HG02588 (cell line): ENCODE results near the gene MLST8.

Experiments used
- ATAC-seq: cut with Tn5 transposase; IDR thresholded peaks from one replicate; pipeline ENCODE4 v1.9.1; 2021; ENCODE audit warnings: mild to moderate bottlenecking, moderate library complexity; ENCODE audit not compliant: unreplicated experiment

Gene MLST8

GRCh38 chr16:2205104-2205966 lies at the start of gene MLST8:
Gene MLST8, plus strand, starts transcription at chr16:2205454. Its CDS starts 632 bp downstream, at chr16:2206086.
- ATAC-seq: peak; percentile 63

DNA sequence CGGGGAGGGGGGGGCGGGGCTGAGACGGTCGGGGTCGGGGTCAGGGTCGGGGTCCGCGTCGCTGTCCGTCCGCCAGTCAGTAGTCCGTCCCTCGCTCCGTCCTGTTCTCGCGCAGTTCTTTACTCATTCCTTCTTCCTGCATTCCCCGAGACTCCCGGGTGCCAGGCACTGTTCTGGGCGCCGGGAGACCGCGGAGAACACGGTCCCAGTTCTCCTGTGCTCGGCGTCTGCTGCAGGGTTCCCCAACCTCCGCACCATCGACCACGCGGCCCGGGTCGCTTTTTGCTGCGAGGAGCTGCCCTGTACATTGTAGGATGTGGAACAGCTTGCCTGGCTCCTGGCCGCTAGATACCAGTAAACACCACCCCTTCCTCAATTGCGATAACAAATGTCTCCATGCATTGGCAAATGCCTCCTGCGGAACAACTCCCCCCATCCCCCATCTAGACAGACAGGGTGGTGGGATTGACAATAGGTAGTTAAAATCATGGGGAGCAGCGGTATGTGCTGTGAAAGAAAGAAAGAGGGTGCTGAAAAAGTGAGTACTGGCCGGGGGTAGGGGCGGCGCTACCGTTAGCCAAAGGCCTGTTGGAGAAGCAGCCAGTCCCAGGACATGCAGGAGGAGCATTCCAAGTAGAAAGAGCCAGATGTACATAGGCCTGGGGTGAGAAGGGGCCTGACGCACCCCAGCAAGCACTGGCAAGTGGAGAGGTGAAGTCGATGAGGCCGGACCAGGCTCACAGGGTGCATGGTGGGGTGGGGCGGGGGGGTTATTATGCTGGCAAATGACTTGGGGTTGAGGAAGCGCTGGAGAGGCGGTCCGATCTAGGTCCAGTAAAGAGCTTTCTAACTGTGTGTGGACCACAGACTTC lies 49.0 kb upstream of the MLST8 start:
- ATAC-seq: no peak

- no peak for ATAC-seq
Observed at GRCh38 chr16:2156849-2157224, 48.4 kb upstream of the MLST8 start.

DNA sequence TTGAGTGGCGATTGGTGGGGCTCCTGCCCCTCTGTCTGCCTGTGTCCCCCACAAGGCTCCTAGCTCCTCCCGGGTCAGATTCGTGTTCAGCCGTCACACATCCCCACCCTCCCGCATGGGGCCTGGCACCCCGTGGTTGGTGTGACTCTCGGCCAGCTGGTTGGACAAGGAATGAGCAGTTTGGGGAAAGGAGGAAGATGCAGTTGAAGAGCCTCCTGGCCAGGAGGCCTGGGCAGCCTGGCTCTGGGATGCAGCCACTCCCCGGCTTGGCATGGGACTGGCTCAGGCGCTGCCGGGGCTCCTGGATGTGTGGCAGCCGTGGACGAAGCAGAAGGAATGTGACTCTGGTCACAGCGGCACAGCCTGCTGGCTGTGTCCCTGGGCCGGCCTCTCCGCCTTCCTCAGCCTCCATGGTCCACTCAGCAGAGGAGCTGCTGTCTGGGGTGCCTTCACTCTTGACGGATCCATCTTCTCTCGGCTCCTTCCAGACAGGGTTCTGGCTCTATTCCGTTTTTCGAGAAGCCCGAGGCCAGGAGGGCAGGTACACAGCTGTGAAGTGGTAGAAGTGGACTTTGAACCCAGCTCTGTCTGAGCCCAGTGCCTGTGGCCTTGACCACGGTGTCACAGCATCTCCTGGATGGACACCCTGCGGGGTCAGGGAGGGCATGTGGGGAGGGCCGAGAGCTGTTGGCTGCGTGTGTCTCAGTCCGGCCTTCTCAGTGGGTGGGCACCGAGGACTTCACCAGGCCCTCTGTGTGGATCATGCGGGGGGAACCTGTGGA lies 47.6 kb upstream of the MLST8 start:
- ATAC-seq: no peak

- no peak for ATAC-seq
Observed at GRCh38 chr16:2158262-2158638, 47.0 kb upstream of the MLST8 start.

DNA sequence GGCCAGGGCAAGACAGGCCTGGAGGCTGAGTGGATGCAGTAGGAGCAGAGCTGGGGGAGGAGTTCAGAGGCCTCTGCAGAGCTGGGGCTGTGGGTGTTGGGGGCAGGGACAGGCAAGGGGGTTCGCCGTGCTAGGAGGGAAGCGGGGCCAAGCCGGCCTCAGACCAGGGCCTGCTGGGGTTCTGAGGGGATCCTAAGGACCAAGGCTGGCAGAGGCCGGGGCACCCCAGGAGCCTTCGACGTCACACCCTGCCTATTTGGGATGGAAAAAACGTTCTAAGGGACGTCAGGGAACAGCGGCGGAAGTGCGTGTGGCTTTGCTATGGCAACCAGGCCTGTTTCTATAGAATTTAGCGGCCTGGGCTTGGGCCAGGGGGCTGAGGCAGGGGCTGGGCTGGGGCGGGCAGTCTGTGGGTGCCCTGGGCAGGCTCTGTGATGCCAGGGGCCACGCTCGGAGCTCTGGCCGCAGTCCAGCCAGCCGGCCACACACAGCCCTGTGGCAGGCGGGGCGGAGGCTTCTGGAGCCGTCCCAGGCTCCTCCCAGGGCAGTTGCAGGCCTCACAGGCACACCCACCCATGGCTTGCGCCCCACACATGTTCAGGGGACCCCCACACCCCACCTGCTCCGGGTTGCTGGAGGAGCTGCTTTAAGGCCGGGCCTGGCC lies 45.9 kb upstream of the MLST8 start:
- ATAC-seq: no peak

DNA sequence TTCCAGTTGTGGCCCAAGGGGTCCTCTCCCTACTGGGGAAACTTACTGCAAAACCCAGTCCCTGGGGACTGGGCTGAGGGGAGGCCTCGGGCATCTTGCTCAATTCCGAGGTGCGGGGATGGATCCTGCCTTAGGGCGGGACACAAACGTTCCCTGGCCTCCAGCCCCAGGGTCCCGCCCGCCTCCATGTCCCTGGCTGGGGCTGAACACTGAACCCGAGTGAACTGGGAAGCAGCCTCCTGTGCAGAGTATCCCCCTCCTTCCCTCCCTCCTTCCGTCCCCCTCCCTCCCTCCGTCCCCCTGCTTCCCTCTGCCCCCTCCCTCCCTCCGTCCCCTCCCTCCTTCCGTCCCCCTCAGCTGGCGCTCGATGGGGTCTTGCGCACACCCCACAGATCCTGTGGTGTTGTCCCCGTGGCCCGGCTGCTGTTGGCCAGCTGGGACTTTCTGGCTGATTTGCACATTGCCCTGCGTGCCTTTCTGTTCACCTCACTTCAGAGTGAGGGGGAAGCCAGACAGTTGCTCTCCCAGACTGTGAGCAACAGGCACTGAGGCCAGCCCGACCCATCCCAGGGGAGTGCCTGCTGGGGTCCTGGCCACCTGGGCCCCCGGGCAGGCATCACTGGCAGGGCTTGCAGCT lies 44.2 kb upstream of the MLST8 start:
- no peak for ATAC-seq

DNA sequence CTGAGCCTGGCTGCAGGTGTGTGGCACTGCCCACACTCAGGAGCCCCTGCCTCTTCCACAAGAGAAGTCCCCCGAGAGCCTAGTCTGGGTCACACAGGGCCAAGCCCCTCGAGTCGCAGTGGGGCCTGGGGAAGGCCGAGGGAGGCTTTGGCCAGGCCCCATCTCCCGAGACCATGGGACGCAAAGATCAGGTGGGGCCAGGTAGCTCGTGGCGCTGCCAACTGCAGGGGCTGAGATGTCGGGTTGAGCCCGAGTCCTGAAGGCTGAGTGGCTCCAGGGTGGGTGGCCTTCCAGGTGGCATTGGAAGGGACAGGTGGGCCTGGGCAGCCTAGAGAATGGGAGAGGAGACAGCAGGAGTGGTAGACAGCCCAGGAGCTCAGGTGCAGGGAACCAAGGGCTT lies 43.3 kb upstream of the MLST8 start:
- no peak for ATAC-seq

DNA sequence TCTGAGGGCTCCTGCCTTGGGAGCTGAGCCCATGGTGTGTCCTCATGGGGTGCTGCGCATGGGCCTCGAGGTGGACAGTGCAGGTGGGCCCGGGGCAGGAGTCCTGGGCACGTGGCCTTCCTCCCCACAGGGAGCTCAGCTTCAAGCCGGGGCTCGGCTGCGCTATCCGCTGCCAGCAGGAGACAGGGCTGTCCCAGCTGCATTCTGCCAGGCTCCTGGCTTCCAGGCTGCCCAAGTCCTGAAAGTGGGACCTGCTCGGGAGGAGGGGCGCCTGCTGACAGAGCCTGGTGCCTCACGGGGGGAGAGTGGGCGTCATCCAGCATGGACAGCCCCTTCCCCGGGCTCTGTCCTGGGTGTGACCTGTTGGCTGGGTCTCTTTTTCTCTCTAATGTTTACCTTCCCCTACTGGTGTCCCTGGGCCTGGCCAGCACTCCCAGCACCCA lies 42.6 kb upstream of the MLST8 start:
- no peak for ATAC-seq

- ATAC-seq: no peak
Observed at GRCh38 chr16:2163211-2163881, 41.9 kb upstream of the MLST8 start.

DNA sequence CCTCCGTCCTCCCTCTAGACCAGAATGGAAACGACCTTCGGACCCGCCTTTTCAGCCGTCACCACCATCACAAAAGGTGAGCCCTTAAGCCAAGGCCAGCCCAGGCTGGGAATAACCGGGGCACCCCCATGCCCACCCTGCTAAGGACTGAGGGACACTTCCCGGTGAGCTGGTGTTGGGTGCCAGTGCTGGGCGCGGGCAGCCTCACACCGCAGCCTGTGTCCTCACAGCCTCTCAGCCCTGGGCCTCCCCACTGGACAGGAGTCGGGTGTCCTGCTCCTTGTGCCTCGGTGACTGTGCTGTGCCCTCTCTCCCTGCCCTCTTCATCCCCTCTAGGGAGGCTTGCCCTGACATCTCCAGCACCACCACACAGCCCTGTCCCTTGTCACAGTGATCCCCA lies 39.4 kb upstream of the MLST8 start:
- no peak for ATAC-seq

DNA sequence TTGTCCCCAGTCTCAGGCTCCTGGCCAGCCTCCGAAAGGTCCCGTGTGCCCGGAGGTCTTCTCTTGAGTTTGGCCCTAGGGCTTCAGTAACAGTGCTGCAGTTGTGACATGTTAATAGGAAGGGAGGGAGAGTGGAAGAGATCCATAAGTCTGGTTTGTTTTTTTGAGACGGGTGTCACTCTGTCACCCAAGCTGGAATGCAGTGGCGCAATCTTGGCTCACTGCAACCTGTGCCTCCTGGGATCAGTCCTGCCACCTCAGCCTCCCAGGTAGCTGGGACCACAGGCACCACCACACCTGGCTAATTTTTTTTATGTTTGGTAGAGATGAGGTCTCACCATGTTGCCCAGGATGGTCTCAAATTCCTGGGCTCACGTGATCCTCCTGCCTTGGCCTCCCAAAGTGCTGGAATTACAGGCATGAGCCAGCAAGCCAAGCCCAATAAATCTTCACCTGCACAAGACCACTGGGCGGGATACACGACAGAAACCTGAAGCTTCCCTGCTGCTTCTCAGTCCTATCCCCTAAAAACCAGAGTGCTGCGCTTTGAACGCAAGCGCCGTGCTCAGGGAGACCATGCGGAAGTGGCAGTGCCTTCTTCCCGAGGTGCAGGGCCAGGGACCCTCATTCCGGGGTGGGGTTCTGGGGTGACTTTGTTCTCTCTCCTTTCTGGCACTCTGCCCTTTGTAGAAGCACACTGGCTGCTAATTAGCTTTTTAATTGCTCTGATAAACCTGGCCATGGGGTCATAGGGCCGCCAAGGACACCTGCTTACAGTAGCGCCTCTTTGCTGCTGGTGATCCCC lies 38.8 kb upstream of the MLST8 start:
- no peak for ATAC-seq

DNA sequence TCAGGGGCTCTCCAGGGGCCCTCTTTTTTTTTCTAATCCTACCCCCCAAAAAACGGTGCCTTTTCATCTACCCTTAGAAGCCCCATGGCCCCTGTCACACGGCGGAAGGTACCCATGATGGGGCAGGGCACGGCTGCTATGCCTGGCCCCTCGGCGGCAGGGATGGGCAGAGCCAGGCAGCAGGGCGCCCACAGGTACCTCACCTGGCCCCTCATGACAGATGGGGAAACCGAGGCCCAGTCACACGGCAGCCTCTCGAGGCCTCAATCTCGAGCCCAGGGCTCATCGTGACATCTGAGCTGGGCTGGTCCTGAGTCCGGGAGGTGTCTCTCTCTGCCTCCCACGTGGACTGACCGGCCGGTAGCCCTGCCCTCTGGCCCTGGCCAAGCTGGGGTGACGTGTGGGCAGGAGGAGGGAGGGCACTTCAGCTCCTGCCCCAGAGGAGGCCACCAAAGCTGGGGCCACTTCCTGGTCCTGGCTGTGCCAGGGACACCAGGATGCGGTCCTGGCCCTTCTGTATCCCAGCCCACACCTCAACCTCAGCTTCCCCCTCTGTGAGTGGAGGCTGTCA lies 38.1 kb upstream of the MLST8 start:
- no peak for ATAC-seq

DNA sequence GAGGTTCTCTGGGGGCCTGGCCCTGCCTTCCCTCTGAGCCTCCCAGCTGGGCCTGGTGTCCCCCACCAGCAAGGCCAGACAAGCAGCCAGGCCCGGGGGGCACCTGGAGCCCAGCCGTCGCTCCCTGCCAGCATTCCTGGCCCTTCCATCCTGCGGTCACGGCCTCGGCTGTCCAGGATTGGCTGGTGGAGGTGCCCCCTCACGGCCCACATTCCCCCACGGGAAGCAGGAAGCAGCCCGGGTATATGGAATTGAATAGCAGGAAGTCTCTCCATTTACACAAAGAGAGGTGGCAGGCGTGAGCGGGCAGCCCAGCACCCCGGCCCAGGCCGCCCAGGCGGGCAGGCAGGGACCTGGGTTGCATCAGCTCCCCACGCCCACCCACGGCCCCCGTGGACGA lies 35.2 kb upstream of the MLST8 start:
- ATAC-seq: no peak

- no peak for ATAC-seq
Observed at GRCh38 chr16:2170587-2171435, 34.4 kb upstream of the MLST8 start.

DNA sequence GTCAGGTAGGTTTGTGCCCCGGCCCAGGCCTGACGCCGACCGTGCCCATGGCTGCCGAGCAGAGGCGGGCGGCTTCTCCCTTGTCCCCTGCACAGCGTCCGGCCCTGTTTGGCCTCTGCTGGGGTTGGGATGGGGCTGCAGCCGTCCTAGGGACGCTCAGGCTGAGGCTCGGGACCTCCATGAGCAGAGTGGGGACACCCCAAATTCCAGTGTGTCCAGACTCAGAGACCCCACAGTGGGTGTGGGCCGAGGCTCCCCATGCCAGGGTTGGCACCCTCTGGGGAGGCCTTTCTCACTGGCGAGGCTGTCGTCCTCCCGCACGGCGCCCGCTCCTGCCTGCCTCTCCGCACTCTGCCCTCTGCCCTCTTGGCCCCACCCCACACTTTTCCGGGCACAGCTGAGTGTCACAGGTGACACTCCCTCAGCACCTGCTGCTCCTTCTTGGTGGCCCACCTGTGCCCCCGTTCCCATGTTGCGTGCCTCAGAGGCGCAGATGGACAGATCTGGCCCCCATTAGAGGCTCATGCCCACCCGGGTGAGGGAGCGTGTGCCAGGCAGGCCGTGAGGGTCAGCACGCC lies 33.6 kb upstream of the MLST8 start:
- ATAC-seq: no peak

DNA sequence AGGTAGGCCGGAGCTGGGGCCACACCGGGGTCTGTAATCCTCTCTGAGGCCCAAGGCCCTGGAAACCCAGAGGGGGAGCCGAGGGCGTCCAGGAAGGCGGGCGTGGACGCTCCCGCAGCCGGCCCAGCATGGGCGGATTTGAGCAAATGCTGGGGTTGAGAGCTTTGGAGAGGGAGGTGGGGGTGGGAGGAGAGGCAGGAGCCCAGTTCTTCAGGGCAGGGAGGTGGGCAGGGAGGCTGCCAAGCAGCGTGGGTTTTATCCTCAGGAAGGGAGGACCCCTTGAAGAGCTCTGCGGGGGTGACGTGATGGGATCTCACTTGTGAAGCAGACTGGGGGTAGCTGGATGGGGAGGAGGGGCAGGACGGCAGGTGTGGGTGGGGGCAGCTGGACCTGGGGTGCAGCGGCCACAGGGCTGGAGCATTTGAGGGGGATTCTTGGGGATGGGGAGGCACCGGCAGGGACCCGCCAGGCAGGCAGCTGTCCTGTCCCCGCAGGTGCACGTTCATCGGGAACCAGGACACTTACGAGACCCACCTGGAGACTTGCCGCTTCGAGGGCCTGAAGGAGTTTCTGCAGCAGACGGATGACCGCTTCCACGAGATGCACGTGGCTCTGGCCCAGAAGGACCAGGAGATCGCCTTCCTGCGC lies 32.4 kb upstream of the MLST8 start:
- no peak for ATAC-seq
